Body of pancreas (tissue), 4 donors: ENCODE measurements around the gene SH2D4B. TPM values are rescaled to one million over a fixed set of nuclear protein-coding genes. Genes with fewer than 3 reads are reported as not detected.

Experiments
- ATAC-seq: fragments of 150-250 bp; one replicate; pipeline ENCODE4 v1.9.1; 2016
- DNase-seq, 4 donors: peaks; one replicate each; pipeline ENCODE4 v3.0.0-alpha.2; 2019
- H3K27ac ChIP-seq, 4 donors: fragments of 200-600 bp; sonication (generic); 1 replicate in 3 of 4; 2 replicates in 1 of 4; pipeline versions ENCODE4 v1.5.1 to v1.6.1; 2016 to 2019; ENCODE audit warnings: mild to moderate bottlenecking in 1 of 4, mixed read lengths in 1 of 4, moderate library complexity in 1 of 4
- H3K27me3 ChIP-seq, 2 donors: fragments of 200-600 bp; sonication (generic); one replicate each; pipeline ENCODE4 v1.6.0; 2016; ENCODE audit warnings: mild to moderate bottlenecking in 1 of 2
- H3K36me3 ChIP-seq, 2 donors: fragments of 200-600 bp; sonication (generic); replicated peaks in 1 of 2; 2 replicates each; pipeline ENCODE4 v1.5.1; 2016; ENCODE audit warnings: low read depth in 2 of 2; ENCODE audit not compliant: insufficient read depth in 1 of 2
- H3K4me1 ChIP-seq: fragments of 200-600 bp; sonication (generic); one replicate; pipeline ENCODE4 v1.6.0; 2016
- H3K4me3 ChIP-seq, 2 donors: fragments of 200-600 bp; sonication (generic); 1 replicate in 1 of 2; 2 replicates in 1 of 2; pipeline ENCODE4 v1.5.1; 2016 to 2019
- H3K9me3 ChIP-seq, 3 donors: fragments of 200-600 bp; sonication (generic); 1 replicate in 2 of 3; 2 replicates in 1 of 3; pipeline ENCODE4 v1.5.1; 2016
- POLR2A ChIP-seq, 3 donors: fragments of 450-650 bp; IDR thresholded peaks; one replicate each; pipeline ENCODE4 v1.6.1; 2016; ENCODE audit warnings: antibody characterized with exemption in 3 of 3, mild to moderate bottlenecking in 2 of 3
- WGBS, 2 donors: methylation state at CpG; one replicate each; pipeline ENCODE4 v1.1.5; 2017; 5-methylcytosine and 5-hydroxymethylcytosine counted together
- intact Hi-C: fragments of 100-400 bp; cut with DNase I; formaldehyde crosslinking; loops from one replicate; pipeline ENCODE4 v1.15.1; 2023
- total RNA-seq, 2 donors: library from RNA; depleted of rRNA; stranded (reverse); fragments of >200 nt; gene quantifications; one replicate each; pipeline ENCODE4 v1.1.0, GENCODE V29; 2016
- TF ChIP-seq, protein P1 (sequence below), 7 experiments: fragments of 450-650 bp in 4 of 7; fragments of 200-600 bp in 3 of 7; sonication (generic) in 3 of 7; IDR thresholded peaks; one replicate each; pipeline ENCODE4 v1.5.1; 2016 to 2019; ENCODE audit warnings: antibody characterized with exemption in 7 of 7

SH2D4B gene
- total RNA-seq, 2 donors from 2014 or later: 0.33 TPM; not detected in 1

DNA sequence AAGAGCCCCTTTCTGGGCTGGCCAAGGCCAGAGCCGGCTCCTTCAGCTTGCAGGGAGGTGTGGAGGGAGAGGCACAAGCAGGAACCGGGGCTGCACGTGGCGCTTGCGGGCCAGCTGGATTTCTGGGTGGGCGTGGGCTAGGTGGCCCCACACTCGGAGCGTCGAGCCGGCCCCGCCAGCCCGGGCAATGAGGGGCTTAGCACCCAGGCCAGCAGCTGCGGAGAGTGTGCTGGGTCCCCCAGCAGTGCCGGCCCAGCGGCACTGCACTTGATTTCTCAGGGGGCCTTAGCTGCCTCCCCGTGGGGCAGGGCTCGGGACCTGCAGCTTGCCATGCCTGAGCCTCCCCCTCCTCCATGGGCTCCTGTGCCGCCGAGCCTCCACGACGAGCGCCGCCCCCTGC, 48.1 kb downstream of the SH2D4B start:
- WGBS, 2 donors: 87 to 90% methylated on average over 18 to 21 of the region's 23 CpGs
- no peak for DNase-seq

DNA sequence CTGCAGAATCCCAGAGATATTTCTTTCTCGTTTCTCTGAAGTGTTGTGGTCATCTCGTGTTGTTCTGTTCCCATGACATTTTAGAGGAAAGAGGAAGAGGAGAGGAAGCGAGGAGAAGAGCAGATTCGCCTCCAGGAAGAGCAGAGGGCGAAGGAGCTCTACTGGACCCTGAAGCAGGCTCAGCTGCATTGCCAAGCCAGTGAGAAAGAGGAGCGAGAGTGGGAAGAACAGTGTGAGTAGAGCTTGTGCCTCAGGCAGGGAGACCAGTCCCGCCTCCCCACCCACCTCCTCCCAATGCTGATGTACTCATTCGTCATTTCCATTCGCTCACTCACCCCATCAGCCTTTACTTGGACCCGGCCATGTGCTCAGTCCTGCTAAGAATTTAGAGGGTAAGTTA, 50.8 kb downstream of the SH2D4B start:
- WGBS, 2 donors: 71 to 75% methylated on average over 10 of the region's 10 CpGs
- no peak for ATAC-seq

More for the DNA sequence above, 48.1 kb downstream of the SH2D4B start:
- ATAC-seq: no peak
- H3K36me3 ChIP-seq: no peaks in the 10 kb centered on the region
- H3K4me1 ChIP-seq: no peaks in the 10 kb centered on the region
- intact Hi-C loops: no loop called here
- H3K4me3 ChIP-seq: no peak overlapping the region
- H3K27me3 ChIP-seq: no peaks in the 10 kb centered on the region
- H3K9me3 ChIP-seq: no peaks in the 10 kb centered on the region
- H3K27ac ChIP-seq: no peak overlapping the region
- TF ChIP-seq POLR2A (IDR thresholded peaks at IDR 0.05): no peak
- TF ChIP-seq, protein P1, sequence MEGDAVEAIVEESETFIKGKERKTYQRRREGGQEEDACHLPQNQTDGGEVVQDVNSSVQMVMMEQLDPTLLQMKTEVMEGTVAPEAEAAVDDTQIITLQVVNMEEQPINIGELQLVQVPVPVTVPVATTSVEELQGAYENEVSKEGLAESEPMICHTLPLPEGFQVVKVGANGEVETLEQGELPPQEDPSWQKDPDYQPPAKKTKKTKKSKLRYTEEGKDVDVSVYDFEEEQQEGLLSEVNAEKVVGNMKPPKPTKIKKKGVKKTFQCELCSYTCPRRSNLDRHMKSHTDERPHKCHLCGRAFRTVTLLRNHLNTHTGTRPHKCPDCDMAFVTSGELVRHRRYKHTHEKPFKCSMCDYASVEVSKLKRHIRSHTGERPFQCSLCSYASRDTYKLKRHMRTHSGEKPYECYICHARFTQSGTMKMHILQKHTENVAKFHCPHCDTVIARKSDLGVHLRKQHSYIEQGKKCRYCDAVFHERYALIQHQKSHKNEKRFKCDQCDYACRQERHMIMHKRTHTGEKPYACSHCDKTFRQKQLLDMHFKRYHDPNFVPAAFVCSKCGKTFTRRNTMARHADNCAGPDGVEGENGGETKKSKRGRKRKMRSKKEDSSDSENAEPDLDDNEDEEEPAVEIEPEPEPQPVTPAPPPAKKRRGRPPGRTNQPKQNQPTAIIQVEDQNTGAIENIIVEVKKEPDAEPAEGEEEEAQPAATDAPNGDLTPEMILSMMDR (IDR thresholded peaks at IDR 0.05): no peak

GRCh38 chr10:80589726-80590373, 52.1 kb downstream of the SH2D4B start:
- Histone ChIP-seq H3K27me3 (no peaks in the 10 kb centered on the region), H3K9me3 (no peaks in the 10 kb centered on the region), H3K4me3 (no peak overlapping the region), H3K4me1 (no peaks in the 10 kb centered on the region), H3K27ac (no peak overlapping the region), H3K36me3 (no peaks in the 10 kb centered on the region)
- no peak for TF ChIP-seq POLR2A (IDR thresholded peaks at IDR 0.05)
- TF ChIP-seq, protein P1 (IDR thresholded peaks at IDR 0.05): no peak
- ATAC-seq (no peak), DNase-seq (no peak)
- intact Hi-C loops: no loop called here
- 53 to 54% methylated on average over 5 of the region's 5 CpGs for WGBS, 2 donors

More for the DNA sequence above, 50.8 kb downstream of the SH2D4B start:
- Histone ChIP-seq H3K9me3 (no peaks in the 10 kb centered on the region), H3K4me1 (no peaks in the 10 kb centered on the region), H3K27ac (no peak overlapping the region), H3K27me3 (no peaks in the 10 kb centered on the region), H3K4me3 (no peak overlapping the region), H3K36me3 (no peaks in the 10 kb centered on the region)
- intact Hi-C loops: no loop called here
- DNase-seq: no peak
- TF ChIP-seq, protein P1 (IDR thresholded peaks at IDR 0.05): no peak
- no peak for TF ChIP-seq POLR2A (IDR thresholded peaks at IDR 0.05)

DNA sequence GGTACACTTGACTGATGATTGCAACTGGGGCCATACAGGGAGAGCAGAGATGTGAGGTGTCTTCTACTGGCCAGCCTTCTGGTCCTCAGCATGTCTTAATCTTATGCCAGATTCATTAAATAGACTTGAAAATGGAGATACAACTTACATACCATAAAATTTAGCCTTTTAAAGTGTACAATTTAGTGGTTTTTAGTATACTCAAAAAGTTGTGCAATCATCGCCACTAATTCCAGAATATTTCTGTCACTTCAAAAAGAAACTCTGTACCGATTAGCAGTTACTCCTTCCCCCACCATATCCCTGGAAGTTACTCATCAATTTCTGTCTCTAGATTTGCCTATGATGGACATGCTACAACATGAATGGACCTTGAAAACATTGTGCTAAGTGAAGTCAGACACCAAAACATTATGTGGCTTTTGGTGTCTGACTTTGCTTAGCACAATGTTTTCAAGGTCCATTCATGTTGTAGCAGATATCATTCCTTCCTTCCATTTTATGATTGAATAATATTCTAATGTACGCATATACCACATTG, 53.0 kb downstream of the SH2D4B start:
- DNase-seq (no peak), ATAC-seq (no peak)
- no peaks in the 10 kb centered on the region for H3K4me1 ChIP-seq
- intact Hi-C loops: no loop called here
- H3K27ac ChIP-seq: no peak overlapping the region
- H3K36me3 ChIP-seq: no peaks in the 10 kb centered on the region
- no peak overlapping the region for H3K4me3 ChIP-seq
- H3K27me3 ChIP-seq: no peaks in the 10 kb centered on the region
- WGBS, 2 donors: 80 to 87% methylated on average over 3 of the region's 3 CpGs
- H3K9me3 ChIP-seq: no peaks in the 10 kb centered on the region
- TF ChIP-seq POLR2A (IDR thresholded peaks at IDR 0.05): no peak
- TF ChIP-seq, protein P1 (IDR thresholded peaks at IDR 0.05): no peak
